A549 (cell line): ENCODE measurements around the gene ATP1A4. TPM values are rescaled to one million over a fixed set of nuclear protein-coding genes. Genes with fewer than 3 reads are reported as not detected.

Experiments used
- ATAC-seq, 2 experiments: fragments of 200-7000 bp in 1 of 2; fragments of >200 bp in 1 of 2; cut with Nextera tagmentation in 1 of 2; cut with Tn5 transposase in 1 of 2; 3 replicates each; pipeline versions ENCODE4 v1.8.0 to v1.9.1; 2018 to 2020; ENCODE audit warnings: mild to moderate bottlenecking in 1 of 2, moderate library complexity in 1 of 2
- CTCF ChIA-PET: fragments of 300-600 bp; sonication (Branson Sonifier 250); formaldehyde crosslinking; extraction: SDS; loops from one replicate; lab custom pipeline; 2021; ENCODE audit warnings: antibody characterized with exemption, inconsistent platforms; lab: Yijun Ruan, JAX
- POLR2A ChIA-PET: fragments of 350-600 bp; formaldehyde crosslinking; extraction: SDS; loops from one replicate; lab custom pipeline; 2021; ENCODE audit warnings: antibody characterized with exemption, inconsistent platforms; lab: Yijun Ruan, JAX
- DNase-seq, 2 experiments: peaks; one replicate each; pipeline versions ENCODE4 v3.0.0 to v3.0.0-alpha.2; 2011 to 2016; ENCODE audit warnings: low read depth in 1 of 2, low spot score in 1 of 2
- FAIRE-seq: peaks from 2 replicates; lab custom pipeline; 2011; peaks lifted over from hg19 to GRCh38; lab: Jason Lieb, UNC
- H3K27ac ChIP-seq, 2 experiments: fragments of >200 bp; sonication (Bioruptor Twin); formaldehyde crosslinking; 3 replicates each; pipeline ENCODE4 v1.5.1; 2016 to 2017
- H3K4me1 ChIP-seq: fragments of >200 bp; sonication (Bioruptor Twin); formaldehyde crosslinking; 3 replicates; pipeline ENCODE4 v1.6.1; 2016
- H3K4me2 ChIP-seq: fragments of >200 bp; sonication (Bioruptor Twin); formaldehyde crosslinking; 3 replicates; pipeline ENCODE4 v1.6.1; 2016
- H3K4me3 ChIP-seq: fragments of >200 bp; sonication (Bioruptor Twin); formaldehyde crosslinking; 3 replicates; pipeline ENCODE4 v1.5.1; 2016
- H3K9me3 ChIP-seq: fragments of >200 bp; sonication (Bioruptor Twin); formaldehyde crosslinking; 3 replicates; pipeline ENCODE4 v1.6.1; 2016
- BCL3 ChIP-seq: fragments of >200 bp; sonication (Bioruptor Twin); formaldehyde crosslinking; IDR thresholded peaks from 3 replicates; pipeline ENCODE4 v1.6.1; 2016
- BHLHE40 ChIP-seq: IDR thresholded peaks from 2 replicates; pipeline ENCODE4 v1.6.1; 2012; ENCODE audit warnings: low read depth, low read length, inconsistent platforms
- CHD2 ChIP-seq: fragments of 150-350 bp; IDR thresholded peaks from 2 replicates; pipeline ENCODE4 v1.6.1; 2014; ENCODE audit warnings: low read length; ENCODE audit not compliant: partially characterized antibody
- CHD4 ChIP-seq: fragments of 200-600 bp; sonication (generic); IDR thresholded peaks from 2 replicates; pipeline ENCODE4 v1.6.1; 2016; ENCODE audit warnings: antibody characterized with exemption, mild to moderate bottlenecking, borderline replicate concordance
- EHMT2 ChIP-seq: fragments of 200-600 bp; sonication (generic); IDR thresholded peaks from 2 replicates; pipeline ENCODE4 v1.6.1; 2016; ENCODE audit warnings: antibody characterized with exemption, low read depth, mild to moderate bottlenecking, moderate library complexity
- ESRRA ChIP-seq: fragments of 150-350 bp; IDR thresholded peaks from 2 replicates; pipeline ENCODE4 v1.6.1; 2014; ENCODE audit warnings: mild to moderate bottlenecking, low read length, borderline replicate concordance
- FOSL2 ChIP-seq, 2 experiments: fragments of 450-650 bp in 1 of 2; fragments of >200 bp in 1 of 2; sonication (Bioruptor Twin) in 1 of 2; formaldehyde crosslinking; IDR thresholded peaks; 2 replicates each; pipeline versions ENCODE4 v1.5.0 to v1.6.1; 2016 to 2020; ENCODE audit warnings: mild to moderate bottlenecking in 1 of 2, moderate library complexity in 1 of 2
- HDAC2 ChIP-seq: fragments of 200-600 bp; sonication (generic); IDR thresholded peaks from 2 replicates; pipeline ENCODE4 v1.6.1; 2016
- HMGXB4 ChIP-seq: fragments of 250-450 bp; sonication (Bioruptor Pico); IDR thresholded peaks from 2 replicates; pipeline ENCODE4 v1.5.0; 2021; ENCODE audit warnings: mild to moderate bottlenecking, moderate library complexity, borderline replicate concordance
- HOXA7 ChIP-seq: fragments of 250-450 bp; sonication (Bioruptor Pico); IDR thresholded peaks from 2 replicates; pipeline ENCODE4 v1.5.0; 2020; ENCODE audit warnings: mild to moderate bottlenecking, moderate library complexity
- HOXB13 ChIP-seq: fragments of 250-450 bp; sonication (Bioruptor Pico); IDR thresholded peaks from 2 replicates; pipeline ENCODE4 v1.5.0; 2020; ENCODE audit warnings: low read depth, mild to moderate bottlenecking, moderate library complexity
- JUN ChIP-seq, 2 experiments: fragments of >200 bp; sonication (Bioruptor Twin); formaldehyde crosslinking; IDR thresholded peaks; 2 replicates in 1 of 2; 3 replicates in 1 of 2; pipeline ENCODE4 v1.6.1; 2016 to 2017
- JUNB ChIP-seq: fragments of >200 bp; sonication (Bioruptor Twin); formaldehyde crosslinking; IDR thresholded peaks from 2 replicates; pipeline ENCODE4 v1.6.1; 2016
- KDM1A ChIP-seq: fragments of 200-600 bp; sonication (generic); IDR thresholded peaks from 2 replicates; pipeline ENCODE4 v1.6.1; 2016; ENCODE audit warnings: low read depth, mild to moderate bottlenecking
- MAZ ChIP-seq: fragments of 150-350 bp; IDR thresholded peaks from 2 replicates; pipeline ENCODE4 v1.6.1; 2014; ENCODE audit warnings: antibody characterized with exemption, low read depth, low read length, borderline replicate concordance
- PBX3 ChIP-seq: IDR thresholded peaks from 2 replicates; pipeline ENCODE4 v1.6.1; 2012
- POLR2A ChIP-seq: IDR thresholded peaks from 2 replicates; pipeline ENCODE4 v1.6.1; 2012; ENCODE audit warnings: mild to moderate bottlenecking, low read length
- POLR2AphosphoS2 ChIP-seq: conservative IDR thresholded peaks from 2 replicates; pipeline ENCODE4 v1.6.1; 2012; ENCODE audit warnings: low read length, improper control_type of control experiment, inconsistent platforms
- SMC3 ChIP-seq: fragments of >200 bp; sonication (Bioruptor Twin); formaldehyde crosslinking; IDR thresholded peaks from 3 replicates; pipeline ENCODE4 v1.6.1; 2018; ENCODE audit warnings: inconsistent platforms
- SREBF2 ChIP-seq: fragments of 450-650 bp; IDR thresholded peaks from 2 replicates; pipeline ENCODE4 v1.6.1; 2014; ENCODE audit warnings: mild to moderate bottlenecking, moderate library complexity
- USF2 ChIP-seq: fragments of 450-650 bp; IDR thresholded peaks from 2 replicates; pipeline ENCODE4 v1.6.1; 2014; ENCODE audit warnings: antibody characterized with exemption
- ZC3H11A ChIP-seq: fragments of 450-650 bp; IDR thresholded peaks from 2 replicates; pipeline ENCODE4 v1.6.1; 2014; ENCODE audit warnings: antibody characterized with exemption, mild to moderate bottlenecking
- ZSCAN20 ChIP-seq: fragments of 250-450 bp; sonication (Bioruptor Pico); IDR thresholded peaks from 2 replicates; pipeline ENCODE4 v1.8.0; 2022; ENCODE audit warnings: mild to moderate bottlenecking, moderate library complexity
- WGBS: methylation state at CpG from one replicate; pipeline ENCODE4 v1.1.6; 2017; ENCODE audit errors: missing lambda C conversion rate; 5-methylcytosine and 5-hydroxymethylcytosine counted together
- polyA plus RNA-seq, 4 experiments: library from polyadenylated mRNA; depleted of rRNA in 3 of 4; stranded (reverse); fragments of >200 nt; fragmentation: RNase III in 1 of 4; extraction: RNeasy Plus Mini Kit Qiagen cat#74134 plus additional on column Dnase treatment in 1 of 4; gene quantifications; 2 replicates in 3 of 4; 3 replicates in 1 of 4; pipeline ENCODE4 v1.2.3, GENCODE V29; 2011 to 2017

Gene ATP1A4
- polyA plus RNA-seq, 2 of the 4 experiments (the other 2 are of a cell fraction) = not detected

GRCh38 chr1:160118928-160119327 is 32.5 kb upstream of the ATP1A4 start:
- no peak overlapping the region for H3K4me3 ChIP-seq
- CTCF ChIA-PET = interaction anchor here (1.3 to 23.7 kb wide), 3 partner anchors 13 to 173 kb away, joined by 3 to 222 read pairs (median 8); no protein-coding TSS in a partner anchor
- H3K9me3 ChIP-seq = no peaks in the 10 kb centered on the region
- peaks cover 28% of the 10 kb centered on the region for H3K4me1 ChIP-seq
- H3K27ac ChIP-seq = peak overlapping the region in 1 of 2 experiments; percentile 78; a peak in 3 of 6 replicates
- DNase-seq = no peak
- no peak overlapping the region for H3K4me2 ChIP-seq
- no peak for ATAC-seq
- 83% methylated on average over 3 of the region's 3 CpGs for WGBS
- FAIRE-seq = no peak
- no peak for TF ChIP-seq CHD2
- TF ChIP-seq JUN (IDR thresholded peaks at IDR 0.05) = no peak
- no peak for TF ChIP-seq BHLHE40
- no peak for TF ChIP-seq ESRRA
- no peak for TF ChIP-seq POLR2A
- TF ChIP-seq KDM1A = no peak
- TF ChIP-seq HDAC2 = no peak
- no peak for TF ChIP-seq MAZ
- TF ChIP-seq, all 56 proteins: peak for 0
- POLR2A ChIA-PET = no interaction called here

- ATAC-seq = no peak
- ChIA-PET CTCF (interaction anchor here (0.8 to 23.7 kb wide), 6 partner anchors 8 to 131 kb away, joined by 3 to 222 read pairs (median 3); no protein-coding TSS in a partner anchor), POLR2A (no interaction called here)
- Histone ChIP-seq H3K9me3 (no peaks in the 10 kb centered on the region), H3K4me3 (no peak overlapping the region), H3K4me1 (peaks cover 47% of the 10 kb centered on the region), H3K4me2 (no peak overlapping the region), H3K27ac (peak overlapping the region; percentile 41 to 60; a peak in 4 of 6 replicates)
- FAIRE-seq = no peak
- no peak for DNase-seq
- no peak for TF ChIP-seq EHMT2
- TF ChIP-seq HDAC2 = no peak
- no peak for TF ChIP-seq HOXA7 (CRISPR knock-in tag)
- no peak for TF ChIP-seq PBX3
- TF ChIP-seq JUNB = no peak
- no peak for TF ChIP-seq USF2
- TF ChIP-seq HOXB13 (CRISPR knock-in tag) = no peak
- no peak for TF ChIP-seq SMC3
- TF ChIP-seq ZSCAN20 (CRISPR knock-in tag) = no peak
- TF ChIP-seq JUN (IDR thresholded peaks at IDR 0.05) = no peak
- no peak for TF ChIP-seq ZC3H11A
- WGBS = 87% methylated on average over 5 of the region's 5 CpGs
Observed at GRCh38 chr1:160120797-160121196, 30.6 kb upstream of the ATP1A4 start.

- H3K4me2 ChIP-seq = no peak overlapping the region
- no peak overlapping the region for H3K4me3 ChIP-seq
- H3K9me3 ChIP-seq = no peaks in the 10 kb centered on the region
- ATAC-seq (no peak), DNase-seq (no peak), FAIRE-seq (no peak)
- peaks cover 52% of the 10 kb centered on the region for H3K4me1 ChIP-seq
- WGBS = 100% methylated on average over 1 of the region's 1 CpG
- peak overlapping the region; percentile 41 to 60; a peak in 5 of 6 replicates for H3K27ac ChIP-seq
- CTCF ChIA-PET = interaction anchor here (0.8 to 23.7 kb wide), 6 partner anchors 9 to 131 kb away, joined by 3 to 222 read pairs (median 3); no protein-coding TSS in a partner anchor
- POLR2A ChIA-PET = no interaction called here
- TF ChIP-seq ZSCAN20 (CRISPR knock-in tag) (no peak), POLR2AphosphoS2 (no peak), SREBF2 (no peak), FOSL2 (IDR thresholded peaks at IDR 0.05) (no peak), FOSL2 (CRISPR knock-in tag; IDR thresholded peaks at IDR 0.05) (no peak), HMGXB4 (CRISPR knock-in tag) (no peak), CHD4 (no peak), HOXB13 (CRISPR knock-in tag) (no peak), BCL3 (no peak)
Observed at GRCh38 chr1:160121388-160121787, 30.0 kb upstream of the ATP1A4 start.
